ENCODE measurements around the gene CBFB.
"Not testable (repeated sequence)": the region's sequence is repeated elsewhere in the genome, so short reads cannot be mapped to it uniquely, and the experiment has no call there.

CBFB gene

DNA sequence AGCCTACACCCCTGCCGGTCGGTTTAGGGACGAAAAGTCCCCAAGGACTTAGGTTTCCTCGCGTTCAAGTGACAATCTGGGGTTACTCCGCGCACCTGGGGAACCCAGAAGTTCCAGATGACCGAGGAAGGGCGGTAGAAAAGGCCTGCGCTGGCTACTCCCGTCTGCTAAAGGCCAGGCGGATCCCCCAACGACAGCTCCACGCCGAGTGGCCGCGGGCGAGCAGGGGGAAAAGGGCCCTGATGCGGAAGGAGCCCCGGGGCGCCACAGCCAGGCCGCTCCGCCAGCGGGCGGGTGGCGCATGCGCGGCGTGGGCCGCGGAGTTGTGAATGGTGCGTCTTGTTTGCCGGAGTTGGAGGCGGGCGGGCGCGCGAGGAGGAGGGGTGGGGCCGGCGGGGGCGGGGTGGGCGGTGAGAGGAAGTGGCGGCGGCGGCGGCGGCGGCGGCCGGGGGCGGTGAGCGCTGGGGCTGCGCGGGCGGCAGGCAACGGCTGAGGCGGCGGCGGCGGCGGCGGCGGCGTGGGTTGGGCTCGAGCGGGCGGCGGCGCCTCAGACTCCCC, at the start of gene CBFB:
Gene CBFB, plus strand, starts transcription at position 454 of the 558 bp plus-strand sequence. CDS start 259 bp downstream, outside the sequence.
- DNase-seq (ENCODE audit: low read depth in 2 of 2) = peak; percentile 88

- no peak for DNase-seq (ENCODE audit: low read depth in 2 of 2)
Observed at GRCh38 chr16:66983033-66983432, 45.9 kb upstream of the CBFB start.

- peak; percentile 22 to 64 for DNase-seq (ENCODE audit: low read depth in 2 of 2)
Observed at GRCh38 chr16:66984892-66985311, 44.0 kb upstream of the CBFB start.

DNA sequence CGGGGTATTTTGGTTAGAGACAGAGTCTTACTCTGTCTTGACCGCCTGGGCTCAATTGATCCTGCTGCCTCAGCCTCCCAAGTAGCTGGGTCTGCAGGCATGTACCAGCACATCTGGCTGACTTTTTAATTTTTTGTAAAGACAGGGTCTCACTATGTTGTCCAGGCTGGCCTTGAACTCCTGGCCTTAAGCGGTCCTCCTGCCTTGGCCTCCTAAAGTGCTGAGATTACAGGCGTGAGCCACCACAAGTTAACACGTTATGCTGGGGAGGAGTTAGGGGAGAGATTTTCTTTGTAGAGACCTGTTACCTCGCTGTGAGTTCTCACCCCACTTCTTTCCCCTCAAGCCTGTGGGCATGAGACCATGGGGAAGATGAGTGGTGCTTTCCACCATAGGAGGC, 42.4 kb upstream of the CBFB start:
- DNase-seq (ENCODE audit: low read depth in 2 of 2) = no peak

DNA sequence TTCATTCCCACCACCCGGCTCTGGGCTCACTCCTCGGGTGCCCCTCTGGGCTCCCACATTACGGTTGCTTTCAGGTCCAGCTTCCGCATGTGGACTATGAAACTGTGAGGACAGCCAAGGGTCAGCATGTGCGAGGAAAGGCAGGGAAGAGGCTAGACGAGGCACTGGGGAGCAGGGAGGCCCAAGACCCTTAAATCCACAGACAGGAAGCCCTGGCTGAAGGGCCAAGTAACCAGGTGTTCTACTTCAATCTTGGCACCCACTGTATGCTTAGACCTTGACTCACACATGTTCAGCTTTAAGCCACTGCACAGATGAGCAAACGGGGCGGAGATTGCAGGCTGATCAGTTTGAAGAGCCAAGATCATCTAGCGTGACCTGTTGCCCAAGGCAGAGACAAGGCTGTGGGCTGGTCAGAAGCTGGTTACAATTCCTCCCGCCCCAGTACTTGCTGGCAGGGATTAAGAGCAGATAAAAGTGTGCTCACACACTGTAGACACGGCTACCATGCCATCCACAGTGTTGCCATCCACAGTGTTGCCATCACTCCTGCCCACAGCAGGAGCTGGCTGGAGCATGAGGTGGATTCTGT, 40.7 kb upstream of the CBFB start, which contains the start of gene CES4A:
Gene CES4A, plus strand, starts transcription at position 393 of the 592 bp plus-strand sequence. Its CDS starts 184 bp downstream, at position 577.
- DNase-seq (ENCODE audit: low read depth in 2 of 2) = no peak

- no peak for DNase-seq (ENCODE audit: low read depth in 2 of 2)
Observed at GRCh38 chr16:66991545-66992077, 37.3 kb upstream of the CBFB start.

GRCh38 chr16:66993558-66993957, 35.4 kb upstream of the CBFB start:
- DNase-seq (ENCODE audit: low read depth in 2 of 2) = not testable (repeated sequence)

GRCh38 chr16:66996324-66996982, 32.5 kb upstream of the CBFB start:
- DNase-seq (ENCODE audit: low read depth in 2 of 2) = no peak

- DNase-seq (ENCODE audit: low read depth in 2 of 2) = no peak
Observed at GRCh38 chr16:66996983-66997358, 32.0 kb upstream of the CBFB start.

DNA sequence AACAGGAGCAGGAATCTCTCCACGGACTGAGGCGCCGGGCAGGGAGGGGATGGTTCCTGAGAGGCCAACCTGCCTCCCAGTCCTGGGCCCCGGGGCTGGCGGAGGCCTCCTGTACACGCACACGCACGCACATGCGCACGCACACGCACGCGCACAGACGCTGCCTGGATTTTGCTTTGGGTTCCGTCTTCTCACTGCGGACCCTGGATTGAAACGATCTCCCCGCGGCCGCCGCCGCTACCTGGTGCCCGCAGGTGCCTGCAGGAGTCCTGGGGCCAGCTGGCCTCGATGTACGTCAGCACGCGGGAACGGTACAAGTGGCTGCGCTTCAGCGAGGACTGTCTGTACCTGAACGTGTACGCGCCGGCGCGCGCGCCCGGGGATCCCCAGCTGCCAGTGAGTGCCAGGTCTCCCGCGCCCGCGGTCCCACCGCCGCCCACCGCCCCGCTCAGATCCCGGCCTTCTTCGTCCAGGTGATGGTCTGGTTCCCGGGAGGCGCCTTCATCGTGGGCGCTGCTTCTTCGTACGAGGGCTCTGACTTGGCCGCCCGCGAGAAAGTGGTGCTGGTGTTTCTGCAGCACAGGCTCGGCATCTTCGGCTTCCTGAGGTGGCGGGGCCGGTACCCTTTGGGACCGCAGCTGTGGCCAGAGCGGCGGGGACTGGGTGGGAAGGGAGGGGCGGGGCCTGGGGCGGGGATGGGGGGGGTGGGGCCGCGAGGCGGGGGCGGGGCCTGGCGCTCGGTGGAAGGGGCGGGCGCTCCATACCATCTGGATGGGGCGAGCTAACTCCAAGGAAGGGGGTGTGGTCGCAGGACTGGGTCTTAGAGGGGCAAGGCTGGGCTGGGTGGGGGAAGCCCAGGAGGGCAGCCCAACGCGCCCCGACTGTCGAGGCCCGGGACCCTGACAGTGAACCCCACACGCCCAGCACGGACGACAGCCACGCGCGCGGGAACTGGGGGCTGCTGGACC, 28.3 kb upstream of the CBFB start:
- peak in 1 of 2 donors; percentile 21 for DNase-seq (ENCODE audit: low read depth in 2 of 2)

DNA sequence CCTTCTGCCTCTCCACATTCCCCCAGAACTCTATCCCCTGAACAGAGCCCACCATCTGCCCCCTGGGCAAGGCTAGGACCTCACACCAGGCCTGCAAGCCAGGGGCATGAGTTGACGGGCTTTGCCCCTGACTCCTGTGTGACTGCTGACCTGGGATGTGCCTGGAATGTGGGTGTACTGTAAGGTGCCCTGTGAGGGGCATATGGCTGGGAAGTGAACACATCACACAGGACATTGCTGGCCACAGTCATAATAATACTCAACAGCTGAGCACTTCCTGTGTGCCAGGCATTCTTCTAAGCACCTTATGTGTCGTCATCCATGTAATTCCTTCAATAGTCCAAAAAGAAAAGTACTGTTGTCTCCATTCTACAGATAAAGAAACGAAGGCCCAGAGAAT, 27.2 kb upstream of the CBFB start:
- DNase-seq (ENCODE audit: low read depth in 2 of 2) = no peak

- no peak for DNase-seq (ENCODE audit: low read depth in 2 of 2)
Observed at GRCh38 chr16:67006930-67007658, 21.9 kb upstream of the CBFB start.

- DNase-seq (ENCODE audit: low read depth in 2 of 2) = no peak
Observed at GRCh38 chr16:67009158-67009557, 19.8 kb upstream of the CBFB start.

- DNase-seq (ENCODE audit: low read depth in 2 of 2) = no peak
Observed at GRCh38 chr16:67011274-67011673, 17.7 kb upstream of the CBFB start.

GRCh38 chr16:67013233-67013822, 15.6 kb upstream of the CBFB start:
- DNase-seq (ENCODE audit: low read depth in 2 of 2) = no peak

- peak; percentile 77 to 86 for DNase-seq (ENCODE audit: low read depth in 2 of 2)
Observed at GRCh38 chr16:67013823-67014633, 14.9 kb upstream of the CBFB start.

GRCh38 chr16:67014634-67015312, 14.2 kb upstream of the CBFB start:
- no peak for DNase-seq (ENCODE audit: low read depth in 2 of 2)

- no peak for DNase-seq (ENCODE audit: low read depth in 2 of 2)
Observed at GRCh38 chr16:67015313-67015731, 13.6 kb upstream of the CBFB start.

- DNase-seq (ENCODE audit: low read depth in 2 of 2) = no peak
Observed at GRCh38 chr16:67016143-67016542, 12.8 kb upstream of the CBFB start.
